ENCODE measurements around the gene CACNA1D. TPM values are rescaled to one million over a fixed set of nuclear protein-coding genes. Genes with fewer than 3 reads are reported as not detected.

The CACNA1D gene
- total RNA-seq, 1 donor from 2014 or later, result 0.95 TPM

DNA sequence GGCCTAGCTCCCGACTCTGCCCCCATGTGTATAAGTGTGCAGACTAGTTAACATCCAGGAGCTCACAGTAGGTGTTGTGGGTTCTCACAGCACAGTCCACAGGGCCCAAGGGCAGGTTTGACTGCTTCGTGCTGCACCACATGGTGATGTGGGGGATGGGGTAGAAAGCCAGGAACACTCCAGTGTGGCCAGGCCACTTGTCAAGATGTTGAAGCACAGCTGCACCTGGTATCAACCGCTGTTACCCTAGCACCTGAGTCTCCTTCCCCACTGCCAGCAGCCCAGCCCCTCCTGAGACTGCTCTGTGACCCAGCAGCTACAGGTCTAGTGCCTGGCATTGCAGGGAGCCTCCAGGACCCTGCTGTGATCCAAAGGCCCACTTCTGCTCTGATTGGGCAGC, 298.5 kb downstream of the CACNA1D start:
- Mint-ChIP-seq H3K9me3 (ENCODE audit: low read depth) (no peaks in the 10 kb centered on the region), H3K4me1 (ENCODE audit: low read depth) (no peaks in the 10 kb centered on the region), H3K27me3 (ENCODE audit: low read depth) (peaks cover 33% of the 10 kb centered on the region), H3K4me3 (ENCODE audit: unreplicated experiment) (no peak overlapping the region), H3K27ac (ENCODE audit: unreplicated experiment) (no peak overlapping the region), H3K36me3 (ENCODE audit: low read depth) (no peaks in the 10 kb centered on the region)
- DNase-seq (ENCODE audit: low spot score), result no peak
- TF ChIP-seq, protein P1, sequence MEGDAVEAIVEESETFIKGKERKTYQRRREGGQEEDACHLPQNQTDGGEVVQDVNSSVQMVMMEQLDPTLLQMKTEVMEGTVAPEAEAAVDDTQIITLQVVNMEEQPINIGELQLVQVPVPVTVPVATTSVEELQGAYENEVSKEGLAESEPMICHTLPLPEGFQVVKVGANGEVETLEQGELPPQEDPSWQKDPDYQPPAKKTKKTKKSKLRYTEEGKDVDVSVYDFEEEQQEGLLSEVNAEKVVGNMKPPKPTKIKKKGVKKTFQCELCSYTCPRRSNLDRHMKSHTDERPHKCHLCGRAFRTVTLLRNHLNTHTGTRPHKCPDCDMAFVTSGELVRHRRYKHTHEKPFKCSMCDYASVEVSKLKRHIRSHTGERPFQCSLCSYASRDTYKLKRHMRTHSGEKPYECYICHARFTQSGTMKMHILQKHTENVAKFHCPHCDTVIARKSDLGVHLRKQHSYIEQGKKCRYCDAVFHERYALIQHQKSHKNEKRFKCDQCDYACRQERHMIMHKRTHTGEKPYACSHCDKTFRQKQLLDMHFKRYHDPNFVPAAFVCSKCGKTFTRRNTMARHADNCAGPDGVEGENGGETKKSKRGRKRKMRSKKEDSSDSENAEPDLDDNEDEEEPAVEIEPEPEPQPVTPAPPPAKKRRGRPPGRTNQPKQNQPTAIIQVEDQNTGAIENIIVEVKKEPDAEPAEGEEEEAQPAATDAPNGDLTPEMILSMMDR (IDR thresholded peaks at IDR 0.05), result no peak

DNA sequence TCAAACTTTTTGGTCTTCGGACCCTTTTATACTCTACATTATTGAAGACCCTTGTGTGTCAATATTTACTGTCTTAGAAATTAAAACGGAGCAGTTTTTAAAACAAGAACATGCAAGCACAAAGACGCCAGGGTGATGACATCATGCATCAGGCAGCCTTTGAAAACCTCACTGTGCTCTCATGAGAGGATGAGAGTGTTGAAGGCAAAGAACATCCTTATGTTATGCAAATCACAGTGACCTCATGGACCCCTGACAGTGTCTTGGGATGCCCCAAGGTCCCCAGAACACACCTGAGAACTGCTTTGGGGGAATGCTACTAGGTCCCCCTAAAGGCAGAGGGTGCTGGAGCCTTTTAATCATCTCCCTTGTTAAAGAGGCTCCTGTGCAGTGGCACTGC, 300.2 kb downstream of the CACNA1D start:
- TF ChIP-seq, protein P1 (IDR thresholded peaks at IDR 0.05), result no peak
- Mint-ChIP-seq H3K27me3 (ENCODE audit: low read depth) (peaks cover 22% of the 10 kb centered on the region), H3K4me3 (ENCODE audit: unreplicated experiment) (no peak overlapping the region), H3K36me3 (ENCODE audit: low read depth) (no peaks in the 10 kb centered on the region), H3K27ac (ENCODE audit: unreplicated experiment) (no peak overlapping the region), H3K4me1 (ENCODE audit: low read depth) (no peaks in the 10 kb centered on the region), H3K9me3 (ENCODE audit: low read depth) (no peaks in the 10 kb centered on the region)
- no peak for DNase-seq (ENCODE audit: low spot score)

DNA sequence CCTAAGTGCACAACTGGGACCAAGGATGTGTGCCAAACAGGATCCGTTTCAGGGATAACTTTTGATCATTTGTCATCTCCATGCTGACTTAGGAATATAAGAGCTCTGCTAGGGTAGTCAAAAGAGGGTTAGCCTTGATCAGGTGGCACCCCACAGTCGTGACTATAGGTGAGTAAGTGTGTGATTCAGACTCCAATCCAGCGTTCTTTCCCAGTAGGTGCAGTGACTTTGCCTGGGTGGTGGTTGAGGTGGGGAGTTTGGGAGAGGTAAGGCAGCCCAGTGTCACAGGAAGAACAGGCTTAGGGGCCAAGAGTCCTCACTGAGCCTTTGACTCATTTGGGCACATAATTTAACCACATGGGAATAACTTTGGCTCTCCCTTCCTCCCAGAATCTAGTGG, 300.8 kb downstream of the CACNA1D start:
- H3K36me3 Mint-ChIP-seq (ENCODE audit: low read depth), result no peaks in the 10 kb centered on the region
- no peak for DNase-seq (ENCODE audit: low spot score)
- no peaks in the 10 kb centered on the region for H3K4me1 Mint-ChIP-seq (ENCODE audit: low read depth)
- H3K27me3 Mint-ChIP-seq (ENCODE audit: low read depth), result peaks cover 17% of the 10 kb centered on the region
- no peaks in the 10 kb centered on the region for H3K9me3 Mint-ChIP-seq (ENCODE audit: low read depth)
- TF ChIP-seq, protein P1 (IDR thresholded peaks at IDR 0.05), result no peak
- no peak overlapping the region for H3K27ac Mint-ChIP-seq (ENCODE audit: unreplicated experiment)
- no peak overlapping the region for H3K4me3 Mint-ChIP-seq (ENCODE audit: unreplicated experiment)

DNA sequence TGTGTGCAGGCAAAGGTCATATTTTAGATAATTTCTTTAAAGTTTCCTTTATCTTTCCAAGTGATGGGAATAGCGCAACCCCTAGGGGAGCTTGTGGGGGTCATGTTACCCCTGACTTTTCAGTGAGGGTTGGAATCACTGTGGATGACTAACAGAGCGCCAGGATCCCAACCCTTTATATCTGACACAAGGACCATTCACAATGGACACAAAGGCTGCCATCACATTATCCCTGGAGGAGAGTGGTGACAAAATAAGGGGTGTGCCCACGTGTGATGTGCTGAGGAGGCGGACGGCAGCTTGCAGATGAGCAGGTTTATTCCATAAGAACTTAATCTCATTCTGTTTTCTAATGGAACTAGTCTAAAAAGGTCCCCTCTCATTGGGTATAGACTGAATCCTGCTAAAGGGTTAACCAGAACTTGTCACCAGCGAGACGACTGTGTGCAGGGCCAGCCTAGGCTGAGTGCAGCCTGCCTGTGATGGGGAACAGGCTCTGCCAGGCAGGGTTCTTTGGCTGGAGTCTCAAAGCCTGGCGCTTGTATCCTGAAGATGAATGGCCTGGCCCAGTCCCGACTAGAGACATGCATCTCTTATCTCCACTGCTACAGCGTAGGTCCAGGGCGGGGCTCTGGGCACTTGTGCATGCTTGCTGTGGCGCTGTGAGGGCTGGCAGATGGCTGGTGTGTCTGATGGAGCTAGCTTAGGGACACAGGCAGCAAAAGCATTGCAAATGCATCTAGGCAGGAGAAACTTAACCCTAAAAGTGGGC, 301.6 kb downstream of the CACNA1D start:
- no peaks in the 10 kb centered on the region for H3K4me1 Mint-ChIP-seq (ENCODE audit: low read depth)
- peaks cover 11% of the 10 kb centered on the region for H3K27me3 Mint-ChIP-seq (ENCODE audit: low read depth)
- no peaks in the 10 kb centered on the region for H3K36me3 Mint-ChIP-seq (ENCODE audit: low read depth)
- no peaks in the 10 kb centered on the region for H3K9me3 Mint-ChIP-seq (ENCODE audit: low read depth)
- no peak for DNase-seq (ENCODE audit: low spot score)
- TF ChIP-seq, protein P1 (IDR thresholded peaks at IDR 0.05), result no peak
- H3K4me3 Mint-ChIP-seq (ENCODE audit: unreplicated experiment), result no peak overlapping the region
- no peak overlapping the region for H3K27ac Mint-ChIP-seq (ENCODE audit: unreplicated experiment)

DNA sequence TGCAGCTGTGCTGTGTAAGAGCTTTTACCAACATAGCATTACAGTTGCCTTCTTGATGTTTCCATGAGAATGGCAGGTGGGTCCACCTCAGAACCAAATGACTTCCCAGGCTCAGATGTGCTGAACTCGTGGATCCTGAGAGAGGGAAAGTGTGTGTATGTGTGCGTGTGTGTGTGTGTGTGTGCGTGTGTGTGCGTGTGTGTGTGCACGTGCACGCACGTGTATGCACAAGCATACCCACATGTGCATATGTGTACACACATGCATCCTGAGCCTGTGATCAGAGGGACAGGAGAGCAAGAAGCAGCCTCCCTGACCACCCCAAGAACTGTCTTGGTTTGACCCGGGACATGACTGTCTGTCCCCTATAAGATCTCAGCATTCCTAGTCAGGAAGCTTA, 303.7 kb downstream of the CACNA1D start:
- Mint-ChIP-seq H3K4me3 (ENCODE audit: unreplicated experiment) (no peak overlapping the region), H3K27me3 (ENCODE audit: low read depth) (peaks cover 9% of the 10 kb centered on the region), H3K9me3 (ENCODE audit: low read depth) (no peaks in the 10 kb centered on the region), H3K4me1 (ENCODE audit: low read depth) (no peaks in the 10 kb centered on the region), H3K27ac (ENCODE audit: unreplicated experiment) (no peak overlapping the region), H3K36me3 (ENCODE audit: low read depth) (no peaks in the 10 kb centered on the region)
- TF ChIP-seq, protein P1 (IDR thresholded peaks at IDR 0.05), result no peak
- no peak for DNase-seq (ENCODE audit: low spot score)
